Retinal pigment epithelial cell (primary cell): ENCODE data around the gene RPS6KC1.

ENCODE experiments used
- DNase-seq: peaks from one replicate; pipeline ENCODE4 v3.0.0-alpha.2; 2010; ENCODE audit warnings: low read depth
- H3K4me3 ChIP-seq: 2 replicates; pipeline ENCODE4 v1.5.1; 2011; ENCODE audit warnings: mild to moderate bottlenecking, low read length, control low read depth, moderate library complexity
- CTCF ChIP-seq: conservative IDR thresholded peaks from 2 replicates; pipeline ENCODE4 v1.5.1; 2011; ENCODE audit warnings: low read depth, low read length, control low read depth, inconsistent platforms

Gene RPS6KC1

GRCh38 chr1:213281640-213282301 is 230.7 kb downstream of the RPS6KC1 start:
- no peak for DNase-seq
- no peak for TF ChIP-seq CTCF
- H3K4me3 ChIP-seq: no peak overlapping the region

DNA sequence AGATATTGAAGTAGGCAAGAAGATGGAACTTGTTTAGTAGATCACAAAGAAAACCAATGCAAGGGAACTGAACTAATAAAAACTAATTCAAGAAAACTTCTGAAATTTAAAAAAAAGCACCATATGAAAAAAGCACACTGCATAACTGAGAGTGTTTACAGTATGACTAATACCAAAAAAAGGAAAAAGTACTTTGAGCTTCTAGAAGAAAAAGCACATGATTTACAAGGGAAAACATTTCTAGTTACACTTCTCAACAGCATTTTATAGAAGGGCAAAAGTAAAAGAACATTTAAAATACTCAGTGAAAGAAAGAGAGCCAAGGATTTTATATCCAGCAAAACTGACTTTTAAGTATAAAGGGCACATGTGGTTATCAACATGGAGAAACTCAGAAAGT is 233.6 kb downstream of the RPS6KC1 start:
- DNase-seq: peak; percentile 8

GRCh38 chr1:213286235-213286634 is 235.2 kb downstream of the RPS6KC1 start:
- DNase-seq: no peak
- TF ChIP-seq CTCF: peak; percentile 35
- no peak overlapping the region for H3K4me3 ChIP-seq

More for the DNA sequence above, 233.6 kb downstream of the RPS6KC1 start:
- no peak for TF ChIP-seq CTCF
- no peak overlapping the region for H3K4me3 ChIP-seq

DNA sequence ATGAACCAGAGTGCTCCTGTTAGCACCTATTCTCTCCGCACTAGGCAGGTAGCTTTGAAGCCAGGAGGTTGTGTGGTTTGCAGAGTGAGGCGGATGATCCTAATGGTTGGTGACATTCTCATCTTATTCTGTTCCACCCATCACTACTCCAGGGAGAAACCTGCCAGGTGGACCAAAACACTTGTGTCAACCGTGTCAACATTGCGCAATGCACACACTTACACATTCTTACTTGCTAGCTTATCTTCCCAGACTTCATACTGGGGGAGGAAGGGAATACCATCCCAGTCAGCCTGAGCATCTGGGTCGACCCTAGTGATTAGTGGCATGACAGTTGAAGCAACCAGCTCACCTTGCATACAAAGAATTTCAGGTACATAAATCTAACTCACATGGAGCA is 236.9 kb downstream of the RPS6KC1 start:
- H3K4me3 ChIP-seq: no peak overlapping the region
- DNase-seq: no peak
- TF ChIP-seq CTCF: no peak

DNA sequence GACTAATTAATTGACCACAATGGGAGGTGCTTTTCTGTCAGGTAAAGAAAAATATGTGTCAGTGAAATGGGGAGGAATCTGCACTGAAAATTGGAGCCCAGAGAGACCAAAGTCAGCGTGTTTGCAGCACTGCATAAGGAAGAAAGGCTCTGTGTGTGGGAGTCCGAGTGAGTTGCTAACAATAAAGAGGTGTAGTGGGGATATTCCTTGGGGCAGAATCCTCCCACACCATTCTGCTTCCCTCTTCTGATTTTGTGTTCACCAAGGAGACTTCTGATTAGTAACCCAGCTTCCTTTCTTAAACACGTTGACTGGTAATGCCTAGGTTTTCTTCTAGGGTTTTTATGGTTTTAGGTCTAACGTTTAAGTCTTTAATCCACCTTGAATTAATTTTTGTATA is 240.5 kb downstream of the RPS6KC1 start:
- no peak overlapping the region for H3K4me3 ChIP-seq
- no peak for DNase-seq
- no peak for TF ChIP-seq CTCF

GRCh38 chr1:213292614-213293013 is 241.6 kb downstream of the RPS6KC1 start:
- no peak overlapping the region for H3K4me3 ChIP-seq
- DNase-seq: no peak
- TF ChIP-seq CTCF: no peak

GRCh38 chr1:213295860-213296259 is 244.8 kb downstream of the RPS6KC1 start:
- no peak for DNase-seq
- no peak overlapping the region for H3K4me3 ChIP-seq
- TF ChIP-seq CTCF: no peak
